K562 (cell line): ENCODE results near the gene CENPO. TPM values are rescaled to one million over a fixed set of nuclear protein-coding genes. Genes with fewer than 3 reads are reported as not detected.

ENCODE experiments used
- ATF7 ChIP-seq: fragments of 450-650 bp; IDR thresholded peaks from 2 replicates; pipeline ENCODE4 v1.7.1; 2014; ENCODE audit warnings: mild to moderate bottlenecking, moderate library complexity
- CC2D1A ChIP-seq: fragments of 450-650 bp; IDR thresholded peaks from 2 replicates; pipeline ENCODE4 v1.6.1; 2017; ENCODE audit warnings: mild to moderate bottlenecking
- CREM ChIP-seq: IDR thresholded peaks from 2 replicates; pipeline ENCODE4 v1.6.1; 2014; ENCODE audit warnings: antibody characterized with exemption, low read depth
- DIDO1 ChIP-seq: fragments of 450-650 bp; IDR thresholded peaks from 2 replicates; pipeline ENCODE4 v1.6.1; 2016; ENCODE audit warnings: low read depth, missing biosample characterization, missing genetic modification characterization
- FOXJ2 ChIP-seq: fragments of 200-800 bp; sonication (Bioruptor generic); IDR thresholded peaks from 2 replicates; pipeline ENCODE4 v1.6.1; 2016; ENCODE audit warnings: missing genetic modification characterization, missing compliant biosample characterization
- GTF2E2 ChIP-seq: fragments of 200-800 bp; sonication (Bioruptor generic); IDR thresholded peaks from 2 replicates; pipeline ENCODE4 v1.6.1; 2016; ENCODE audit warnings: missing genetic modification characterization, missing compliant biosample characterization
- HMGN3 ChIP-seq: IDR thresholded peaks from 2 replicates; pipeline ENCODE4 v1.6.1; 2011; ENCODE audit warnings: borderline replicate concordance, low read depth, mild to moderate bottlenecking, mixed read lengths, low read length; ENCODE audit not compliant: insufficient read length; ENCODE audit errors: extremely low read depth
- HNRNPK ChIP-seq: fragments of 200-400 bp; formaldehyde crosslinking; IDR thresholded peaks from one replicate; pipeline ENCODE4 v1.6.1; 2018; ENCODE audit warnings: mild to moderate bottlenecking, low read depth, low read length; ENCODE audit not compliant: poor library complexity, severe bottlenecking
- MAFF ChIP-seq: IDR thresholded peaks from 2 replicates; pipeline ENCODE4 v1.6.1; 2012; ENCODE audit warnings: low read length, improper control_type of control experiment
- MTA1 ChIP-seq: fragments of 450-650 bp; IDR thresholded peaks from 2 replicates; pipeline ENCODE4 v1.6.1; 2017; ENCODE audit warnings: borderline replicate concordance
- MYNN ChIP-seq, 2 experiments: sonication (generic); formaldehyde crosslinking in 1 of 2; IDR thresholded peaks; 2 replicates each; pipeline versions ENCODE4 v1.5.0 to v1.6.1; 2016 to 2020; ENCODE audit warnings: antibody characterized with exemption in 1 of 2, missing genetic modification reagents in 1 of 2
- NR2C2 ChIP-seq, 2 experiments: fragments of 200-800 bp in 1 of 2; sonication (Bioruptor generic) in 1 of 2; sonication (generic) in 1 of 2; formaldehyde crosslinking in 1 of 2; IDR thresholded peaks; 2 replicates each; pipeline versions ENCODE4 v1.6.1 to v1.8.0; 2016 to 2022; ENCODE audit warnings: mild to moderate bottlenecking in 1 of 2, missing compliant biosample characterization in 1 of 2, missing genetic modification characterization in 1 of 2, missing genetic modification reagents in 1 of 2
- PKNOX1 ChIP-seq: fragments of 450-650 bp; IDR thresholded peaks from 2 replicates; pipeline ENCODE4 v1.6.1; 2016
- PURB ChIP-seq: sonication (generic); formaldehyde crosslinking; IDR thresholded peaks from 2 replicates; pipeline ENCODE4 v1.9.0; 2021; ENCODE audit warnings: low read depth, mild to moderate bottlenecking, missing genetic modification reagents
- SAFB ChIP-seq: fragments of 200-400 bp; formaldehyde crosslinking; IDR thresholded peaks from 2 replicates; pipeline ENCODE4 v1.6.1; 2017; ENCODE audit warnings: low read depth, low read length, borderline replicate concordance
- TARDBP ChIP-seq: fragments of 450-650 bp; IDR thresholded peaks from 2 replicates; pipeline ENCODE4 v1.6.1; 2016
- TEAD4 ChIP-seq, 2 experiments: sonication (generic) in 1 of 2; formaldehyde crosslinking in 1 of 2; IDR thresholded peaks; 2 replicates each; pipeline versions ENCODE4 v1.6.1 to v1.8.0; 2012 to 2022; ENCODE audit warnings: borderline replicate concordance in 1 of 2, inconsistent platforms in 1 of 2, low read length in 1 of 2, mild to moderate bottlenecking in 1 of 2, missing genetic modification reagents in 1 of 2
- TRIM24 ChIP-seq, 2 experiments: fragments of 450-650 bp; IDR thresholded peaks; 2 replicates each; pipeline ENCODE4 v1.6.1; 2016
- WHSC1 ChIP-seq: IDR thresholded peaks from one replicate; pipeline ENCODE4 v1.6.1; 2012; ENCODE audit warnings: low read length, control low read depth, inconsistent platforms
- ZBED1 ChIP-seq: IDR thresholded peaks from 2 replicates; pipeline ENCODE4 v1.6.1; 2014
- ZNF133 ChIP-seq: fragments of 250-450 bp; sonication (Bioruptor Pico); IDR thresholded peaks from 2 replicates; pipeline ENCODE4 v1.4.0; 2020; ENCODE audit warnings: mild to moderate bottlenecking
- ZNF263 ChIP-seq: sonication (generic); formaldehyde crosslinking; IDR thresholded peaks from 2 replicates; pipeline ENCODE4 v1.8.0; 2022; ENCODE audit warnings: mild to moderate bottlenecking, missing genetic modification reagents, borderline replicate concordance
- ZNF583 ChIP-seq: fragments of 250-450 bp; sonication (Bioruptor Pico); IDR thresholded peaks from 2 replicates; pipeline ENCODE4 v1.4.0; 2020
- polyA plus RNA-seq, 8 experiments: library from polyadenylated mRNA; depleted of rRNA in 4 of 8; stranded (reverse) in 5 of 8; unstranded in 3 of 8; fragments of >200 nt; fragmentation: Nextera tagmentation in 2 of 8; fragmentation: Illumina TruSeq in 1 of 8; extraction: Ambion mirVana in 2 of 8; extraction: Trizol in 1 of 8; gene quantifications; 2 replicates each; pipeline versions ENCODE4 v1.2.1 to v1.2.3, GENCODE V29; 2011 to 2014; ENCODE audit warnings: inconsistent platforms in 1 of 8, missing spikeins in 1 of 8
- total RNA-seq, 7 experiments: library from RNA; depleted of rRNA in 6 of 7; stranded (reverse); fragments of >200 nt in 6 of 7; fragmentation: Illumina TruSeq in 2 of 7; extraction: Trizol in 2 of 7; gene quantifications; 2 replicates each; pipeline versions ENCODE4 v1.2.1 to v1.2.3, GENCODE V29; 2011 to 2021; ENCODE audit warnings: low replicate concordance in 1 of 7
- TF ChIP-seq, protein P1 (sequence below): fragments of 250-450 bp; sonication (Bioruptor Pico); IDR thresholded peaks from 2 replicates; pipeline ENCODE4 v1.8.0; 2022; ENCODE audit warnings: moderate library complexity, mild to moderate bottlenecking, inconsistent platforms
- TF ChIP-seq, protein P2 (sequence below): sonication (generic); formaldehyde crosslinking; IDR thresholded peaks from 2 replicates; pipeline ENCODE4 v1.8.1; 2023; ENCODE audit warnings: mild to moderate bottlenecking, missing genetic modification reagents, moderate library complexity

The CENPO gene
- total and polyA plus RNA-seq, 9 of the 15 experiments (the other 6 are each of a cell fraction or from before 2014, with no cell fraction given), result 30.6 to 59.4 (median 38.9) TPM

DNA sequence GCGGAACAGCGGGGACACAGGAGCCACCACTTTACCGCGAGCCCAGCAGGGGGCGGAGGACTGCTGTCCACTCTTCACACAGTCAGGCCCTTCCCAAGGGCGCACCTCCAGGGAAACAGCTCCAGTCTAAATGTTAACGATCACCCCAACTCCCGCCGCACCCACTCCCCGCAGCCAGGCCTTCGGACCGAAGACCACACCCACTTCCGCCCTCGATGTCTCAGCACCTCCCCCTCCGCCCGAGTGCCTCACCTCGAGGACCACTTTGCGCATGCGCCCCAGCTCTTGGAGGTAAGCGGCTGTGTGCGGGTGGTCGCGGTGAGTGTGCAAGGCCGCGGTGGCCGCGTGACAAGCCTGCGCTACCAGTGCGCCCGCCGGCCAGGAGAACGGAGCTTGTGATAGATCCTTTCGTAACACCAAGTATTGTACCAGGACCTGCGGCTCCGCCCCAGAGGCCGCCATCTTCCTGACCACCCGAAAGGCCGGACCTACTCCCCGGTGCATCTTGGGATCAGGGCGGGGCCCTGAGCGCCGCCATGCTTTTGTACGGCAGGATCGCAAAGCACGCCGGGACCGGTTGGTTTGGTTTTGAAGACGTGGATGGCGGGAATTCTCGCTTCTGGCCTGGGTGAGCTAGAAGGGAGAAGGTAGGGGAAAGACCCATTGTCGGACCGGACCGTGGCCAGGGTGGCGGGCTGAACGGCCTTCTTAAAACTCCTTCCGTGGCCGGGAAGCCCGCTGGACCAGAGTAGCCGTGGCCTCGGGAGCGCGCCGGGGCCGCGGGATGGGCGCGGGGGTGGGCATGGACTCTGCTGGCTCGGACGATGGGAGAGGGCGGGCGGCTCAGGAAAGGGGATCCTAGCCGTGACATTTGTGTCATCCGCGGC, at the start of gene CENPO, which contains the start of gene PTRHD1 (continued):
- TF ChIP-seq, protein P1, sequence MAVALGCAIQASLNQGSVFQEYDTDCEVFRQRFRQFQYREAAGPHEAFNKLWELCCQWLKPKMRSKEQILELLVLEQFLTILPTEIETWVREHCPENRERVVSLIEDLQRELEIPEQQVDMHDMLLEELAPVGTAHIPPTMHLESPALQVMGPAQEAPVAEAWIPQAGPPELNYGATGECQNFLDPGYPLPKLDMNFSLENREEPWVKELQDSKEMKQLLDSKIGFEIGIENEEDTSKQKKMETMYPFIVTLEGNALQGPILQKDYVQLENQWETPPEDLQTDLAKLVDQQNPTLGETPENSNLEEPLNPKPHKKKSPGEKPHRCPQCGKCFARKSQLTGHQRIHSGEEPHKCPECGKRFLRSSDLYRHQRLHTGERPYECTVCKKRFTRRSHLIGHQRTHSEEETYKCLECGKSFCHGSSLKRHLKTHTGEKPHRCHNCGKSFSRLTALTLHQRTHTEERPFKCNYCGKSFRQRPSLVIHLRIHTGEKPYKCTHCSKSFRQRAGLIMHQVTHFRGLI, result no peak
- TF ChIP-seq DIDO1 (tag) (peak; percentile 65; the same call in 1 of the 2 replicates), ZBED1 (no peak), TARDBP (no peak), SAFB (no peak; the same call in 1 of the 2 replicates), NR2C2 (CRISPR knock-in tag; IDR thresholded peaks at IDR 0.05) (peak; percentile 72; the same call in 1 of the 2 replicates), NR2C2 (tag; IDR thresholded peaks at IDR 0.05) (peak; percentile 63; the same call in 1 of the 2 replicates), GTF2E2 (tag) (no peak), TEAD4 (IDR thresholded peaks at IDR 0.05; ENCODE audit: low read length) (peak; percentile 38), TEAD4 (CRISPR knock-in tag; IDR thresholded peaks at IDR 0.05; ENCODE audit: borderline replicate concordance) (no peak), HMGN3 (peak; percentile 89), WHSC1 (no peak), ZNF133 (CRISPR knock-in tag) (no peak), MYNN (IDR thresholded peaks at IDR 0.05) (peak; percentile 72; the same call in 1 of the 2 replicates), MYNN (CRISPR knock-in tag; IDR thresholded peaks at IDR 0.05) (no peak), MTA1 (peak; percentile 53; the same call in 1 of the 2 replicates), ZNF583 (no peak), HNRNPK (no peak), PURB (CRISPR knock-in tag) (no peak), CC2D1A (peak; percentile 76), ZNF263 (CRISPR knock-in tag) (peak; percentile 60; the same call in 1 of the 2 replicates), PKNOX1 (no peak), TRIM24 (IDR thresholded peaks at IDR 0.05) (peak in 1 of 2 experiments; percentile 35; a peak in 1 of 4 replicates), CREM (peak; percentile 67), MAFF (no peak), FOXJ2 (tag) (no peak; the same call in 1 of the 2 replicates), ATF7 (peak; percentile 79)
- TF ChIP-seq, protein P2, sequence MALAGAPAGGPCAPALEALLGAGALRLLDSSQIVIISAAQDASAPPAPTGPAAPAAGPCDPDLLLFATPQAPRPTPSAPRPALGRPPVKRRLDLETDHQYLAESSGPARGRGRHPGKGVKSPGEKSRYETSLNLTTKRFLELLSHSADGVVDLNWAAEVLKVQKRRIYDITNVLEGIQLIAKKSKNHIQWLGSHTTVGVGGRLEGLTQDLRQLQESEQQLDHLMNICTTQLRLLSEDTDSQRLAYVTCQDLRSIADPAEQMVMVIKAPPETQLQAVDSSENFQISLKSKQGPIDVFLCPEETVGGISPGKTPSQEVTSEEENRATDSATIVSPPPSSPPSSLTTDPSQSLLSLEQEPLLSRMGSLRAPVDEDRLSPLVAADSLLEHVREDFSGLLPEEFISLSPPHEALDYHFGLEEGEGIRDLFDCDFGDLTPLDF (CRISPR knock-in tag), result peak; percentile 94
